Spleen (tissue), 11 donors: ENCODE measurements around the gene SUCLG2. TPM values are rescaled to one million over a fixed set of nuclear protein-coding genes. Genes with fewer than 3 reads are reported as not detected.
A peak's percentile ranks its signal among the peaks of the same experiment; 100 is the strongest.

ENCODE experiments used
- DNase-seq: peaks from one replicate; pipeline ENCODE4 v3.0.0-alpha.2; 2020
- H3K27ac ChIP-seq, 8 donors: fragments of 200-600 bp; sonication (generic) in 7 of 8; 1 replicate in 4 of 8; 2 replicates in 4 of 8; pipeline versions ENCODE4 v1.5.0 to v1.8.0; 2016 to 2021; ENCODE audit warnings: inconsistent platforms in 4 of 8, mild to moderate bottlenecking in 4 of 8, moderate library complexity in 1 of 8
- H3K27me3 ChIP-seq, 7 donors: fragments of 200-600 bp; sonication (generic) in 6 of 7; replicated peaks in 1 of 7; 1 replicate in 4 of 7; 2 replicates in 3 of 7; pipeline versions ENCODE4 v1.5.0 to v1.8.0; 2016 to 2021; ENCODE audit warnings: inconsistent platforms in 3 of 7, mild to moderate bottlenecking in 1 of 7
- H3K36me3 ChIP-seq, 6 donors: fragments of 200-600 bp; sonication (generic) in 5 of 6; 1 replicate in 4 of 6; 2 replicates in 2 of 6; pipeline versions ENCODE4 v1.5.0 to v1.8.0; 2016 to 2021; ENCODE audit warnings: inconsistent platforms in 2 of 6
- H3K4me1 ChIP-seq, 6 donors: fragments of 200-600 bp; sonication (generic) in 5 of 6; 1 replicate in 3 of 6; 2 replicates in 3 of 6; pipeline versions ENCODE4 v1.5.0 to v1.8.0; 2016 to 2021; ENCODE audit warnings: inconsistent platforms in 3 of 6
- H3K4me3 ChIP-seq, 8 donors: fragments of 200-600 bp; sonication (generic) in 7 of 8; 1 replicate in 4 of 8; 2 replicates in 4 of 8; pipeline versions ENCODE4 v1.5.0 to v1.8.0; 2016 to 2021; ENCODE audit warnings: inconsistent platforms in 4 of 8, mild to moderate bottlenecking in 4 of 8, moderate library complexity in 2 of 8
- H3K9me3 ChIP-seq, 8 donors: fragments of 200-600 bp; sonication (generic) in 7 of 8; 1 replicate in 4 of 8; 2 replicates in 4 of 8; pipeline versions ENCODE4 v1.5.0 to v1.8.0; 2016 to 2021; ENCODE audit warnings: inconsistent platforms in 4 of 8
- CTCF ChIP-seq, 11 experiments: fragments of 200-600 bp in 7 of 11; fragments of 450-650 bp in 4 of 11; sonication (generic) in 4 of 11; IDR thresholded peaks in 8 of 11; conservative IDR thresholded peaks in 3 of 11; 1 replicate in 7 of 11; 2 replicates in 4 of 11; pipeline versions ENCODE4 v1.4.0 to v1.8.0; 2016 to 2021; ENCODE audit warnings: antibody characterized with exemption in 11 of 11, inconsistent platforms in 4 of 11, mild to moderate bottlenecking in 1 of 11
- POLR2A ChIP-seq, 3 donors: fragments of 450-650 bp; IDR thresholded peaks; one replicate each; pipeline ENCODE4 v1.5.1; 2017; ENCODE audit warnings: antibody characterized with exemption in 3 of 3, mild to moderate bottlenecking in 1 of 3
- POLR2AphosphoS5 ChIP-seq, 3 donors: sonication (generic); formaldehyde crosslinking; IDR thresholded peaks; one replicate each; pipeline ENCODE4 v1.5.1; 2017; ENCODE audit warnings: antibody characterized with exemption in 3 of 3
- WGBS, 5 donors: extraction: QIAGEN DNeasy Blood & Tissue Kit in 3 of 5; methylation state at CpG; one replicate each; pipeline versions ENCODE4 v1.1.5 to v1.1.7; 2013 to 2018; 5-methylcytosine and 5-hydroxymethylcytosine counted together
- intact Hi-C: fragments of 100-400 bp; cut with DNase I; formaldehyde crosslinking; loops from one replicate; pipeline ENCODE4 v1.15.0; 2023; ENCODE audit warnings: low total_unique reads
- polyA plus RNA-seq, 3 donors: library from polyadenylated mRNA; stranded (reverse); fragments of 200-250 nt; gene quantifications; one replicate each; pipeline ENCODE4 v1.2.1, GENCODE V29; 2013
- total RNA-seq, 7 donors: library from RNA; depleted of rRNA in 3 of 7; stranded (reverse); fragments of >200 nt in 3 of 7; fragmentation: NEBNext Ultra II Directional in 4 of 7; extraction: Animal tissue kit (Norgen Biotek cat#: 25700) in 4 of 7; gene quantifications; one replicate each; pipeline versions ENCODE4 v1.1.0 to v1.2.1, GENCODE V29; 2016 to 2021
- donor health status: healthy with polysubstance abuse.
- donor health status: DM: no; HTN: no; CAD: no; lungs with moderate emphysema.
- donor health status: DM: no; HTN: no; CAD: no.
- donor health status: Bipolar disorder and iron deficiency.
- donor health status: healthy.
- donor health status: DM: no; HTN: no; CAD: no.
- donor health status: DM: yes; HTN: yes; CAD: no.

The SUCLG2 gene
- total and polyA plus RNA-seq, 10 donors: 31.5 to 75.6 (median 55.2) TPM

GRCh38 chr3:67656614-67657013 lies 2.2 kb upstream of the SUCLG2 start:
- H3K36me3 ChIP-seq: no peaks in the 10 kb centered on the region
- H3K9me3 ChIP-seq: no peaks in the 10 kb centered on the region
- peak overlapping the region in 5 of 8 donors; percentile 16 to 99 (median 97) for H3K27ac ChIP-seq
- no peaks in the 10 kb centered on the region for H3K27me3 ChIP-seq
- peaks cover 11 to 66% (median 48%) of the 10 kb centered on the region in 6 donors for H3K4me1 ChIP-seq
- 91 to 96% (median 95%) methylated on average over 2 of the region's 2 CpGs for WGBS, 5 donors
- intact Hi-C loops: no loop called here
- TF ChIP-seq CTCF (IDR thresholded peaks at IDR 0.05 in 8 of 11, conservative IDR thresholded peaks at IDR 0.05 in 3 of 11) (no peak), POLR2A (IDR thresholded peaks at IDR 0.05) (no peak), POLR2AphosphoS5 (IDR thresholded peaks at IDR 0.05) (no peak)
- DNase-seq: no peak
- H3K4me3 ChIP-seq: no peak overlapping the region

GRCh38 chr3:67655364-67656121 lies 1.1 kb upstream of the SUCLG2 start:
- Histone ChIP-seq H3K4me1 (peaks cover 11 to 66% (median 50%) of the 10 kb centered on the region in 6 donors), H3K27ac (peak overlapping the region; percentile 95 to 99 (median 98)), H3K36me3 (no peaks in the 10 kb centered on the region), H3K9me3 (no peaks in the 10 kb centered on the region), H3K4me3 (peak overlapping the region; percentile 4 to 98 (median 88)), H3K27me3 (no peaks in the 10 kb centered on the region)
- WGBS, 5 donors: 35 to 51% (median 43%) methylated on average over 19 to 24 of the region's 24 CpGs
- peak in 2 of 3 donors; percentile 15 to 30 for TF ChIP-seq POLR2A (IDR thresholded peaks at IDR 0.05)
- TF ChIP-seq POLR2AphosphoS5 (IDR thresholded peaks at IDR 0.05): peak in 2 of 3 donors; percentile 72 to 81
- TF ChIP-seq CTCF (IDR thresholded peaks at IDR 0.05 in 8 of 11, conservative IDR thresholded peaks at IDR 0.05 in 3 of 11): no peak
- intact Hi-C loops: no loop called here
- peak; percentile 88 for DNase-seq

- intact Hi-C loops: no loop called here
- Histone ChIP-seq H3K36me3 (no peaks in the 10 kb centered on the region), H3K27ac (peak overlapping the region; percentile 95 to 99 (median 98)), H3K4me1 (peaks cover 16 to 69% (median 57%) of the 10 kb centered on the region in 6 donors), H3K27me3 (no peaks in the 10 kb centered on the region), H3K4me3 (peak overlapping the region; percentile 66 to 98 (median 88)), H3K9me3 (no peaks in the 10 kb centered on the region)
- WGBS, 5 donors: 26 to 38% (median 32%) methylated on average over 8 to 11 of the region's 11 CpGs
- TF ChIP-seq POLR2A (IDR thresholded peaks at IDR 0.05) (no peak), CTCF (IDR thresholded peaks at IDR 0.05 in 8 of 11, conservative IDR thresholded peaks at IDR 0.05 in 3 of 11) (no peak)
- no peak for DNase-seq
Measured at GRCh38 chr3:67654844-67655177, 399 bp upstream of the SUCLG2 start.

- H3K4me1 ChIP-seq: peaks cover 28 to 82% (median 69%) of the 10 kb centered on the region in 6 donors
- no peaks in the 10 kb centered on the region for H3K36me3 ChIP-seq
- no peaks in the 10 kb centered on the region for H3K9me3 ChIP-seq
- no peak for TF ChIP-seq CTCF (IDR thresholded peaks at IDR 0.05 in 8 of 11, conservative IDR thresholded peaks at IDR 0.05 in 3 of 11)
- TF ChIP-seq POLR2A (IDR thresholded peaks at IDR 0.05): no peak
- no peak for TF ChIP-seq POLR2AphosphoS5 (IDR thresholded peaks at IDR 0.05)
- no peaks in the 10 kb centered on the region for H3K27me3 ChIP-seq
- 9 to 15% (median 12%) methylated on average over 8 of the region's 8 CpGs for WGBS, 5 donors
- H3K27ac ChIP-seq: peak overlapping the region; percentile 95 to 99 (median 98)
- intact Hi-C loops: no loop called here
- DNase-seq: no peak
- peak overlapping the region; percentile 66 to 98 (median 88) for H3K4me3 ChIP-seq
Measured at GRCh38 chr3:67653425-67654098, 850 bp downstream of the SUCLG2 start.
